ENCODE measurements around the gene RELA.

GRCh38 chr11:65623852-65624616 lies 38.7 kb downstream of the RELA start:
- TF ChIP-seq, protein P1, sequence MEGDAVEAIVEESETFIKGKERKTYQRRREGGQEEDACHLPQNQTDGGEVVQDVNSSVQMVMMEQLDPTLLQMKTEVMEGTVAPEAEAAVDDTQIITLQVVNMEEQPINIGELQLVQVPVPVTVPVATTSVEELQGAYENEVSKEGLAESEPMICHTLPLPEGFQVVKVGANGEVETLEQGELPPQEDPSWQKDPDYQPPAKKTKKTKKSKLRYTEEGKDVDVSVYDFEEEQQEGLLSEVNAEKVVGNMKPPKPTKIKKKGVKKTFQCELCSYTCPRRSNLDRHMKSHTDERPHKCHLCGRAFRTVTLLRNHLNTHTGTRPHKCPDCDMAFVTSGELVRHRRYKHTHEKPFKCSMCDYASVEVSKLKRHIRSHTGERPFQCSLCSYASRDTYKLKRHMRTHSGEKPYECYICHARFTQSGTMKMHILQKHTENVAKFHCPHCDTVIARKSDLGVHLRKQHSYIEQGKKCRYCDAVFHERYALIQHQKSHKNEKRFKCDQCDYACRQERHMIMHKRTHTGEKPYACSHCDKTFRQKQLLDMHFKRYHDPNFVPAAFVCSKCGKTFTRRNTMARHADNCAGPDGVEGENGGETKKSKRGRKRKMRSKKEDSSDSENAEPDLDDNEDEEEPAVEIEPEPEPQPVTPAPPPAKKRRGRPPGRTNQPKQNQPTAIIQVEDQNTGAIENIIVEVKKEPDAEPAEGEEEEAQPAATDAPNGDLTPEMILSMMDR (conservative IDR thresholded peaks at IDR 0.05; ENCODE audit: low read length): no peak
- no peak for TF ChIP-seq EZH2phosphoT487 (IDR thresholded peaks at IDR 0.05; ENCODE audit: borderline replicate concordance, low read depth, low read length)

All from OCI-LY7 (cell line).